Measurements from ENCODE around the gene TPM1. TPM values are rescaled to one million over a fixed set of nuclear protein-coding genes. Genes with fewer than 3 reads are reported as not detected.

The TPM1 gene
- total and polyA plus RNA-seq, 2 experiments from 2014 or later, result 291 to 353 TPM

DNA sequence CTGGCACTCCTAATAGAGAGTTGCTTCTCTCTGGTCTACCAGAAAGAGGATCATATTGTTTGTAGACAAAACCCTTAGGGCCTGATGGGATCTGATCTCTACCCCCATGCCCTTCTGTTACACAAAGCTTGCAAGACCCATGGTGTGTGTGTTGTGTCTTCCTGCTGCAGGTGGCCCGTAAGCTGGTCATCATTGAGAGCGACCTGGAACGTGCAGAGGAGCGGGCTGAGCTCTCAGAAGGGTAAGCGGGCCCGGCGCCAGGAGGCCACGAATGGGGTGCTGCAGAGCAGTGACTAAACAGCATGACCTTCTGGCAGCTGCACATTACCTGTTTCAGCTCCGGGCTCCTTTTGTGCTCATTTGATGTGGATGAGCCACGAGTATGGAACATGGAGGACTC is 18.2 kb downstream of the TPM1 start:
- H4K20me1 ChIP-seq (ENCODE audit: insufficient read depth, poor library complexity, severe bottlenecking), result peaks cover 4% of the 10 kb centered on the region
- no peak overlapping the region for H2AFZ ChIP-seq
- no peak overlapping the region for H3K4me2 ChIP-seq
- WGBS (ENCODE audit: low lambda C conversion rate, missing lambda C conversion rate), result 96% methylated on average over 10 of the region's 10 CpGs
- no peaks in the 10 kb centered on the region for H3K27me3 ChIP-seq
- H3K4me1 ChIP-seq (ENCODE audit: insufficient read depth), result peaks cover 5% of the 10 kb centered on the region
- peaks cover 10% of the 10 kb centered on the region for H3K36me3 ChIP-seq (replicated peaks; ENCODE audit: insufficient read depth, low read depth)
- no peaks in the 10 kb centered on the region for H3K9me3 ChIP-seq (ENCODE audit: low read depth)
- TF ChIP-seq EZH2 (IDR thresholded peaks at IDR 0.05; ENCODE audit: borderline replicate concordance) (no peak), EZH2phosphoT487 (IDR thresholded peaks at IDR 0.05; ENCODE audit: low read depth, severe bottlenecking, unreplicated experiment) (no peak)
- TF ChIP-seq, protein P1, sequence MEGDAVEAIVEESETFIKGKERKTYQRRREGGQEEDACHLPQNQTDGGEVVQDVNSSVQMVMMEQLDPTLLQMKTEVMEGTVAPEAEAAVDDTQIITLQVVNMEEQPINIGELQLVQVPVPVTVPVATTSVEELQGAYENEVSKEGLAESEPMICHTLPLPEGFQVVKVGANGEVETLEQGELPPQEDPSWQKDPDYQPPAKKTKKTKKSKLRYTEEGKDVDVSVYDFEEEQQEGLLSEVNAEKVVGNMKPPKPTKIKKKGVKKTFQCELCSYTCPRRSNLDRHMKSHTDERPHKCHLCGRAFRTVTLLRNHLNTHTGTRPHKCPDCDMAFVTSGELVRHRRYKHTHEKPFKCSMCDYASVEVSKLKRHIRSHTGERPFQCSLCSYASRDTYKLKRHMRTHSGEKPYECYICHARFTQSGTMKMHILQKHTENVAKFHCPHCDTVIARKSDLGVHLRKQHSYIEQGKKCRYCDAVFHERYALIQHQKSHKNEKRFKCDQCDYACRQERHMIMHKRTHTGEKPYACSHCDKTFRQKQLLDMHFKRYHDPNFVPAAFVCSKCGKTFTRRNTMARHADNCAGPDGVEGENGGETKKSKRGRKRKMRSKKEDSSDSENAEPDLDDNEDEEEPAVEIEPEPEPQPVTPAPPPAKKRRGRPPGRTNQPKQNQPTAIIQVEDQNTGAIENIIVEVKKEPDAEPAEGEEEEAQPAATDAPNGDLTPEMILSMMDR (IDR thresholded peaks at IDR 0.05; ENCODE audit: poor library complexity), result no peak
- H3K79me2 ChIP-seq, result peaks cover 30% of the 10 kb centered on the region
- no peak overlapping the region for H3K4me3 ChIP-seq
- H3K9me2 ChIP-seq (replicated peaks; ENCODE audit: insufficient read depth), result no peaks in the 10 kb centered on the region
- no peak overlapping the region for H3K27ac ChIP-seq
- no peak for DNase-seq (ENCODE audit: low spot score)

GRCh38 chr15:63061975-63062374 is 19.4 kb downstream of the TPM1 start:
- H3K36me3 ChIP-seq (replicated peaks; ENCODE audit: insufficient read depth, low read depth), result peaks cover 10% of the 10 kb centered on the region
- no peaks in the 10 kb centered on the region for H3K9me3 ChIP-seq (ENCODE audit: low read depth)
- H3K4me2 ChIP-seq, result no peak overlapping the region
- no peak overlapping the region for H3K4me3 ChIP-seq
- H2AFZ ChIP-seq, result no peak overlapping the region
- no peaks in the 10 kb centered on the region for H3K27me3 ChIP-seq
- DNase-seq (ENCODE audit: low spot score), result no peak
- H3K79me2 ChIP-seq, result peaks cover 19% of the 10 kb centered on the region
- peaks cover 4% of the 10 kb centered on the region for H4K20me1 ChIP-seq (ENCODE audit: insufficient read depth, poor library complexity, severe bottlenecking)
- no peaks in the 10 kb centered on the region for H3K4me1 ChIP-seq (ENCODE audit: insufficient read depth)
- no peak for TF ChIP-seq EZH2phosphoT487 (IDR thresholded peaks at IDR 0.05; ENCODE audit: low read depth, severe bottlenecking, unreplicated experiment)
- TF ChIP-seq, protein P1 (IDR thresholded peaks at IDR 0.05; ENCODE audit: poor library complexity), result no peak
- TF ChIP-seq EZH2 (IDR thresholded peaks at IDR 0.05; ENCODE audit: borderline replicate concordance), result no peak
- no peak overlapping the region for H3K27ac ChIP-seq
- 61% methylated on average over 4 of the region's 4 CpGs for WGBS (ENCODE audit: low lambda C conversion rate, missing lambda C conversion rate)
- H3K9me2 ChIP-seq (replicated peaks; ENCODE audit: insufficient read depth), result no peaks in the 10 kb centered on the region

GRCh38 chr15:63063164-63063756 is 20.7 kb downstream of the TPM1 start:
- 95% methylated on average over 2 of the region's 2 CpGs for WGBS (ENCODE audit: low lambda C conversion rate, missing lambda C conversion rate)
- peaks cover 10% of the 10 kb centered on the region for H3K79me2 ChIP-seq
- TF ChIP-seq, protein P1 (IDR thresholded peaks at IDR 0.05; ENCODE audit: poor library complexity), result no peak
- TF ChIP-seq EZH2 (IDR thresholded peaks at IDR 0.05; ENCODE audit: borderline replicate concordance), result no peak
- no peak for TF ChIP-seq EZH2phosphoT487 (IDR thresholded peaks at IDR 0.05; ENCODE audit: low read depth, severe bottlenecking, unreplicated experiment)

More at GRCh38 chr15:63063164-63063756, 20.7 kb downstream of the TPM1 start:
- Histone ChIP-seq H3K9me2 (replicated peaks; ENCODE audit: insufficient read depth) (no peaks in the 10 kb centered on the region), H3K4me3 (no peak overlapping the region), H4K20me1 (ENCODE audit: insufficient read depth, poor library complexity, severe bottlenecking) (no peaks in the 10 kb centered on the region), H3K27ac (no peak overlapping the region), H3K9me3 (ENCODE audit: low read depth) (no peaks in the 10 kb centered on the region), H3K36me3 (replicated peaks; ENCODE audit: insufficient read depth, low read depth) (peaks cover 10% of the 10 kb centered on the region), H3K4me1 (ENCODE audit: insufficient read depth) (no peaks in the 10 kb centered on the region), H2AFZ (no peak overlapping the region), H3K4me2 (no peak overlapping the region), H3K27me3 (no peaks in the 10 kb centered on the region)
- no peak for DNase-seq (ENCODE audit: low spot score)
